ENCODE results near the gene PUSL1.

- TF ChIP-seq CTCF (IDR thresholded peaks at IDR 0.05) (no peak), POLR2A (IDR thresholded peaks at IDR 0.05) (no peak), EP300 (IDR thresholded peaks at IDR 0.05) (no peak)
Measured at GRCh38 chr1:1356796-1357401, 48.5 kb downstream of the PUSL1 start.

Data from stomach (tissue), 4 donors.